ENCODE results near the gene TRPV3. TPM values are rescaled to one million over a fixed set of nuclear protein-coding genes. Genes with fewer than 3 reads are reported as not detected.
A peak's percentile ranks its signal among the peaks of the same experiment; 100 is the strongest.

The TRPV3 gene
- total RNA-seq, 1 experiment from 2014 or later = 0.35 TPM

DNA sequence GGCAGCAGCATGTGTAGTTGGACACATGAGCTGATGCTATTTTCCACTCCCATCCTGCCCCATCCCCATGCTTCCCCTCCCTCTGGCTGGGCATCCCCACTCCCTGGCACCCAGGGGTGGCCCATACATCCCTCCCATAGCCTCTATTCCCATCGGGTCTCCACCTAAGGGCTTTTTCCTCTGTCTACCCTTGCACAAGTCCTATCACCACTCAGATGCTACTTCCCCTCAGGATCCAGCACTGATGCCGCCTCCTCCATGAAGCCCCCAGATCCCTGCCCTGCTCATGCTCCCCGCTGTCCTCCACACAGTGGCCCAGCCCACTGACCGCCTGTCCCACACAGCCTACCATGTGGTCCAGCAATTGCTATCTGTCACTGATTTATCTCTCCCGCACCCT is 35.8 kb upstream of the TRPV3 start:
- Mint-ChIP-seq H3K4me3 (no peak overlapping the region), H3K27ac (0 out of 2 replicates have a peak overlapping the region, but pooled peaks have one; percentile 15)
- CTCF ChIA-PET = interaction anchor here (1.7 kb wide), 1 partner anchor 9 kb away, joined by 5 read pairs; no protein-coding TSS in a partner anchor

DNA sequence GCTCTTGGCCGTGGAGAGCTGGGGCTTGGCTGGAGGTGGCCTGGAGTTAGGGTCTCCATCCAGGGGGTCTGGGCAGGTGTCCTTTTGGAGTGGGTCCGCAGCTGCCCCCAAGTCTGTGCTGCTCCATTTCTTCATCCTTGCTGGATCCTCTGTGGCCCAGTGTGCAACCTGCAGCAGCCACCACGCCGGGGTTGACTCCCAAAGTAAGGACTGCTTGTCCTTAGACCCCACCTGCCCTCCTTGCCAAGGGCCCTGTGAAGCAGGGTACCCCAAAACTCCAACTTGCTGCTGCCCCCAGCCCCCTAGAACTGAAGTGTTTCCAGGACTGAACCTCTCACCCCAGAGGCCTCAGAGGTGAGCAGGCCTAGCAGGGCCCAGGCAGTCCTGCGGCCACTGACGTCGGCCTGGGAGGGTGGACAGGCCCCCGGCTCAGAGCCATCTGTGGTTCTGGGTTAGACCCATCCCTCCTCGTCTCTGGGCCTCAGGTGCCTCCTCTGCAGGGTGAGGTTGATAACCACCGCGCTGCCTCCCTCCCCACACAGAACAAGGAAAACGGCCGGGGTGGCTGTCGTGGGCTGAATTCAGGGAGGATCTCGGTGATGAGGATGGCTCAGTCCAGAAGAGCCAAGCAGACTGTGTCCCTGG is 34.7 kb upstream of the TRPV3 start:
- Mint-ChIP-seq H3K36me3 (peaks cover 10% of the 10 kb centered on the region), H3K4me1 (no peaks in the 10 kb centered on the region), H3K27ac (no peak overlapping the region), H3K9me3 (no peaks in the 10 kb centered on the region), H3K27me3 (ENCODE audit: low read depth) (no peaks in the 10 kb centered on the region), H3K4me3 (no peak overlapping the region)
- TF ChIP-seq FOXK1 (CRISPR knock-in tag; IDR thresholded peaks at IDR 0.05) = no peak
- no peak for TF ChIP-seq CREM (CRISPR knock-in tag; IDR thresholded peaks at IDR 0.05)
- TF ChIP-seq NR1H2 (CRISPR knock-in tag; IDR thresholded peaks at IDR 0.05) = no peak
- no peak for TF ChIP-seq SMAD3 (CRISPR knock-in tag; IDR thresholded peaks at IDR 0.05; ENCODE audit: borderline replicate concordance)
- TF ChIP-seq FOXJ3 (CRISPR knock-in tag; IDR thresholded peaks at IDR 0.05; ENCODE audit: borderline replicate concordance) = no peak
- ATAC-seq (no peak), DNase-seq (ENCODE audit: low spot score) (no peak)
- CTCF ChIA-PET = interaction anchor here (1.7 kb wide), 1 partner anchor 10 kb away, joined by 5 read pairs; no protein-coding TSS in a partner anchor
- POLR2A ChIA-PET = no interaction called here

More for the DNA sequence above, 35.8 kb upstream of the TRPV3 start:
- no peaks in the 10 kb centered on the region for H3K4me1 Mint-ChIP-seq
- no peaks in the 10 kb centered on the region for H3K9me3 Mint-ChIP-seq
- no peak for DNase-seq (ENCODE audit: low spot score)
- no peak for ATAC-seq
- H3K36me3 Mint-ChIP-seq = peaks cover 10% of the 10 kb centered on the region
- POLR2A ChIA-PET = no interaction called here
- no peaks in the 10 kb centered on the region for H3K27me3 Mint-ChIP-seq (ENCODE audit: low read depth)
- no peak for TF ChIP-seq ESRRA (CRISPR knock-in tag; IDR thresholded peaks at IDR 0.05; ENCODE audit: borderline replicate concordance)
- no peak for TF ChIP-seq KAT7 (CRISPR knock-in tag; IDR thresholded peaks at IDR 0.05; ENCODE audit: borderline replicate concordance)
- TF ChIP-seq CDX4 (CRISPR knock-in tag; IDR thresholded peaks at IDR 0.05; ENCODE audit: borderline replicate concordance) = no peak
- TF ChIP-seq ZNF121 (CRISPR knock-in tag; IDR thresholded peaks at IDR 0.05) = no peak
- no peak for TF ChIP-seq ZNF263 (CRISPR knock-in tag; IDR thresholded peaks at IDR 0.05; ENCODE audit: low read depth)
- TF ChIP-seq, protein P1, sequence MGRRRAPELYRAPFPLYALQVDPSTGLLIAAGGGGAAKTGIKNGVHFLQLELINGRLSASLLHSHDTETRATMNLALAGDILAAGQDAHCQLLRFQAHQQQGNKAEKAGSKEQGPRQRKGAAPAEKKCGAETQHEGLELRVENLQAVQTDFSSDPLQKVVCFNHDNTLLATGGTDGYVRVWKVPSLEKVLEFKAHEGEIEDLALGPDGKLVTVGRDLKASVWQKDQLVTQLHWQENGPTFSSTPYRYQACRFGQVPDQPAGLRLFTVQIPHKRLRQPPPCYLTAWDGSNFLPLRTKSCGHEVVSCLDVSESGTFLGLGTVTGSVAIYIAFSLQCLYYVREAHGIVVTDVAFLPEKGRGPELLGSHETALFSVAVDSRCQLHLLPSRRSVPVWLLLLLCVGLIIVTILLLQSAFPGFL (CRISPR knock-in tag; IDR thresholded peaks at IDR 0.05; ENCODE audit: borderline replicate concordance) = no peak
- no peak for TF ChIP-seq CREB1 (CRISPR knock-in tag; IDR thresholded peaks at IDR 0.05)
- no peak for TF ChIP-seq ZNF396 (CRISPR knock-in tag; IDR thresholded peaks at IDR 0.05; ENCODE audit: borderline replicate concordance)
- TF ChIP-seq TEAD1 (CRISPR knock-in tag; IDR thresholded peaks at IDR 0.05) = no peak
- TF ChIP-seq EMX1 (CRISPR knock-in tag; IDR thresholded peaks at IDR 0.05) = no peak
- TF ChIP-seq NR1H2 (CRISPR knock-in tag; IDR thresholded peaks at IDR 0.05) = no peak
- no peak for TF ChIP-seq NR3C1 (CRISPR knock-in tag; conservative IDR thresholded peaks at IDR 0.05; ENCODE audit: low read depth)
- no peak for TF ChIP-seq GRHL2 (CRISPR knock-in tag; IDR thresholded peaks at IDR 0.05; ENCODE audit: insufficient replicate concordance, severe bottlenecking)

GRCh38 chr17:3590768-3591167 is 33.2 kb upstream of the TRPV3 start:
- no peak overlapping the region for H3K4me3 Mint-ChIP-seq
- H3K36me3 Mint-ChIP-seq = peaks cover 10% of the 10 kb centered on the region
- no peaks in the 10 kb centered on the region for H3K27me3 Mint-ChIP-seq (ENCODE audit: low read depth)
- ChIA-PET CTCF (interaction anchor here (1.7 kb wide), 1 partner anchor 12 kb away, joined by 9 read pairs; no protein-coding TSS in a partner anchor), POLR2A (no interaction called here)
- H3K4me1 Mint-ChIP-seq = no peaks in the 10 kb centered on the region
- H3K27ac Mint-ChIP-seq = no peak overlapping the region
- ATAC-seq = no peak
- no peak for DNase-seq (ENCODE audit: low spot score)
- no peaks in the 10 kb centered on the region for H3K9me3 Mint-ChIP-seq
- no peak for TF ChIP-seq ETV6 (CRISPR knock-in tag; IDR thresholded peaks at IDR 0.05)
- TF ChIP-seq TEAD1 (CRISPR knock-in tag; IDR thresholded peaks at IDR 0.05) = no peak
- no peak for TF ChIP-seq CTCF (IDR thresholded peaks at IDR 0.05)
- no peak for TF ChIP-seq GRHL2 (CRISPR knock-in tag; IDR thresholded peaks at IDR 0.05; ENCODE audit: insufficient replicate concordance, severe bottlenecking)
- TF ChIP-seq HMGXB4 (CRISPR knock-in tag; IDR thresholded peaks at IDR 0.05) = no peak
- TF ChIP-seq, protein P2, sequence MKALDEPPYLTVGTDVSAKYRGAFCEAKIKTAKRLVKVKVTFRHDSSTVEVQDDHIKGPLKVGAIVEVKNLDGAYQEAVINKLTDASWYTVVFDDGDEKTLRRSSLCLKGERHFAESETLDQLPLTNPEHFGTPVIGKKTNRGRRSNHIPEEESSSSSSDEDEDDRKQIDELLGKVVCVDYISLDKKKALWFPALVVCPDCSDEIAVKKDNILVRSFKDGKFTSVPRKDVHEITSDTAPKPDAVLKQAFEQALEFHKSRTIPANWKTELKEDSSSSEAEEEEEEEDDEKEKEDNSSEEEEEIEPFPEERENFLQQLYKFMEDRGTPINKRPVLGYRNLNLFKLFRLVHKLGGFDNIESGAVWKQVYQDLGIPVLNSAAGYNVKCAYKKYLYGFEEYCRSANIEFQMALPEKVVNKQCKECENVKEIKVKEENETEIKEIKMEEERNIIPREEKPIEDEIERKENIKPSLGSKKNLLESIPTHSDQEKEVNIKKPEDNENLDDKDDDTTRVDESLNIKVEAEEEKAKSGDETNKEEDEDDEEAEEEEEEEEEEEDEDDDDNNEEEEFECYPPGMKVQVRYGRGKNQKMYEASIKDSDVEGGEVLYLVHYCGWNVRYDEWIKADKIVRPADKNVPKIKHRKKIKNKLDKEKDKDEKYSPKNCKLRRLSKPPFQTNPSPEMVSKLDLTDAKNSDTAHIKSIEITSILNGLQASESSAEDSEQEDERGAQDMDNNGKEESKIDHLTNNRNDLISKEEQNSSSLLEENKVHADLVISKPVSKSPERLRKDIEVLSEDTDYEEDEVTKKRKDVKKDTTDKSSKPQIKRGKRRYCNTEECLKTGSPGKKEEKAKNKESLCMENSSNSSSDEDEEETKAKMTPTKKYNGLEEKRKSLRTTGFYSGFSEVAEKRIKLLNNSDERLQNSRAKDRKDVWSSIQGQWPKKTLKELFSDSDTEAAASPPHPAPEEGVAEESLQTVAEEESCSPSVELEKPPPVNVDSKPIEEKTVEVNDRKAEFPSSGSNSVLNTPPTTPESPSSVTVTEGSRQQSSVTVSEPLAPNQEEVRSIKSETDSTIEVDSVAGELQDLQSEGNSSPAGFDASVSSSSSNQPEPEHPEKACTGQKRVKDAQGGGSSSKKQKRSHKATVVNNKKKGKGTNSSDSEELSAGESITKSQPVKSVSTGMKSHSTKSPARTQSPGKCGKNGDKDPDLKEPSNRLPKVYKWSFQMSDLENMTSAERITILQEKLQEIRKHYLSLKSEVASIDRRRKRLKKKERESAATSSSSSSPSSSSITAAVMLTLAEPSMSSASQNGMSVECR (CRISPR knock-in tag; IDR thresholded peaks at IDR 0.05; ENCODE audit: borderline replicate concordance) = no peak
